ENCODE results near the gene CDYL2.

- no peak for TF ChIP-seq EZH2phosphoT487 (IDR thresholded peaks at IDR 0.05; ENCODE audit: low read depth)
- TF ChIP-seq, protein P1, sequence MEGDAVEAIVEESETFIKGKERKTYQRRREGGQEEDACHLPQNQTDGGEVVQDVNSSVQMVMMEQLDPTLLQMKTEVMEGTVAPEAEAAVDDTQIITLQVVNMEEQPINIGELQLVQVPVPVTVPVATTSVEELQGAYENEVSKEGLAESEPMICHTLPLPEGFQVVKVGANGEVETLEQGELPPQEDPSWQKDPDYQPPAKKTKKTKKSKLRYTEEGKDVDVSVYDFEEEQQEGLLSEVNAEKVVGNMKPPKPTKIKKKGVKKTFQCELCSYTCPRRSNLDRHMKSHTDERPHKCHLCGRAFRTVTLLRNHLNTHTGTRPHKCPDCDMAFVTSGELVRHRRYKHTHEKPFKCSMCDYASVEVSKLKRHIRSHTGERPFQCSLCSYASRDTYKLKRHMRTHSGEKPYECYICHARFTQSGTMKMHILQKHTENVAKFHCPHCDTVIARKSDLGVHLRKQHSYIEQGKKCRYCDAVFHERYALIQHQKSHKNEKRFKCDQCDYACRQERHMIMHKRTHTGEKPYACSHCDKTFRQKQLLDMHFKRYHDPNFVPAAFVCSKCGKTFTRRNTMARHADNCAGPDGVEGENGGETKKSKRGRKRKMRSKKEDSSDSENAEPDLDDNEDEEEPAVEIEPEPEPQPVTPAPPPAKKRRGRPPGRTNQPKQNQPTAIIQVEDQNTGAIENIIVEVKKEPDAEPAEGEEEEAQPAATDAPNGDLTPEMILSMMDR (IDR thresholded peaks at IDR 0.05; ENCODE audit: low read depth, low read length), result no peak
These were observed 193.0 kb downstream of the CDYL2 start for GRCh38 chr16:80611171-80611929.
